ENCODE measurements around the gene ANKRD13B. TPM values are rescaled to one million over a fixed set of nuclear protein-coding genes. Genes with fewer than 3 reads are reported as not detected.
A peak's percentile ranks its signal among the peaks of the same experiment; 100 is the strongest.

ANKRD13B gene
- total RNA-seq: 1 to 10 TPM; 2.2 to 2.6 TPM
- 36.5 TPM for polyA plus RNA-seq (2013, experiment 1 of 2)
- polyA plus RNA-seq (2013, experiment 2 of 2): 28.4 TPM
- long read RNA-seq, experiment 1: 0 reads
- long read RNA-seq, experiment 2: 0 reads
- long read RNA-seq, experiment 3, partial matches to known transcripts: 2 of 3 reads
- long read RNA-seq, experiment 3, other reads (novel, unspliced or antisense): 1 of 3 reads
- long read RNA-seq, experiment 4: 0 reads

GRCh38 chr17:29592850-29593551, at the start of gene ANKRD13B:
ANKRD13B (plus strand) TSS chr17:29593132; CDS start chr17:29593622, 490 bp downstream.
- Mint-ChIP-seq H3K4me3 (peak within 1 kb of the TSS; percentile 74), H3K36me3 (ENCODE audit: low read depth) (no peaks in the 10 kb centered on the region), H3K27ac (peak within 1 kb of the TSS; percentile 41), H3K27me3 (ENCODE audit: insufficient read depth) (peaks cover 46% of the 10 kb centered on the region), H3K9me3 (no peaks in the 10 kb centered on the region), H3K4me1 (peaks cover 21% of the 10 kb centered on the region)
- WGBS, 2 experiments (ENCODE audit: insufficient coverage in 1 of 2, insufficient read length in 1 of 2): 1% methylated on average over 95 of the region's 96 CpGs; no CpG with 5 or more reads in 1 of the 2 experiments
- Histone ChIP-seq H3K27ac (ENCODE audit: low read depth, low read length) (peak within 1 kb of the TSS; percentile 59), H3K27me3 (ENCODE audit: control insufficient read depth, insufficient read depth, low read length, poor library complexity, severe bottlenecking) (peaks cover 29% of the 10 kb centered on the region), H3K9me3 (ENCODE audit: control insufficient read depth, low read length) (no peaks in the 10 kb centered on the region), H3K4me1 (ENCODE audit: control insufficient read depth, insufficient read depth, low read length) (peaks cover 6% of the 10 kb centered on the region), H3K36me3 (ENCODE audit: control insufficient read depth, insufficient read depth, low read length) (no peaks in the 10 kb centered on the region), H3K9ac (ENCODE audit: extremely low read depth, low read length, poor library complexity, severe bottlenecking) (no peak within 1 kb of the TSS), H3K4me3 (ENCODE audit: low read length) (peak within 1 kb of the TSS; percentile 69)
- DNase-seq: peak; percentile 85
- no peak for TF ChIP-seq CTCF (conservative IDR thresholded peaks at IDR 0.05)

- H3K27ac ChIP-seq (ENCODE audit: low read depth, low read length): no peak overlapping the region
- H3K9ac ChIP-seq (ENCODE audit: extremely low read depth, low read length, poor library complexity, severe bottlenecking): no peak overlapping the region
- H3K4me3 Mint-ChIP-seq: no peak overlapping the region
- H3K27me3 Mint-ChIP-seq (ENCODE audit: insufficient read depth): no peaks in the 10 kb centered on the region
- no peak for TF ChIP-seq CTCF (conservative IDR thresholded peaks at IDR 0.05)
- no peaks in the 10 kb centered on the region for H3K9me3 ChIP-seq (ENCODE audit: control insufficient read depth, low read length)
- H3K36me3 Mint-ChIP-seq (ENCODE audit: low read depth): peaks cover 43% of the 10 kb centered on the region
- H3K9me3 Mint-ChIP-seq: no peaks in the 10 kb centered on the region
- WGBS, 2 experiments (ENCODE audit: insufficient coverage in 1 of 2, insufficient read length in 1 of 2): 89 to 95% methylated on average over 3 to 4 of the region's 4 CpGs
- H3K4me1 ChIP-seq (ENCODE audit: control insufficient read depth, insufficient read depth, low read length): no peaks in the 10 kb centered on the region
- H3K4me3 ChIP-seq (ENCODE audit: low read length): no peak overlapping the region
- peaks cover 4% of the 10 kb centered on the region for H3K4me1 Mint-ChIP-seq
- no peak overlapping the region for H3K27ac Mint-ChIP-seq
- no peaks in the 10 kb centered on the region for H3K27me3 ChIP-seq (ENCODE audit: control insufficient read depth, insufficient read depth, low read length, poor library complexity, severe bottlenecking)
- DNase-seq: no peak
- peaks cover 80% of the 10 kb centered on the region for H3K36me3 ChIP-seq (ENCODE audit: control insufficient read depth, insufficient read depth, low read length)
Observed at GRCh38 chr17:29544066-29544465, 48.9 kb upstream of the ANKRD13B start.

- Mint-ChIP-seq H3K27me3 (ENCODE audit: insufficient read depth) (no peaks in the 10 kb centered on the region), H3K27ac (no peak overlapping the region), H3K4me3 (no peak overlapping the region), H3K4me1 (peaks cover 5% of the 10 kb centered on the region), H3K9me3 (no peaks in the 10 kb centered on the region), H3K36me3 (ENCODE audit: low read depth) (peaks cover 33% of the 10 kb centered on the region)
- H3K4me3 ChIP-seq (ENCODE audit: low read length): no peak overlapping the region
- no peak overlapping the region for H3K9ac ChIP-seq (ENCODE audit: extremely low read depth, low read length, poor library complexity, severe bottlenecking)
- no peak overlapping the region for H3K27ac ChIP-seq (ENCODE audit: low read depth, low read length)
- no peak for DNase-seq
- no peaks in the 10 kb centered on the region for H3K27me3 ChIP-seq (ENCODE audit: control insufficient read depth, insufficient read depth, low read length, poor library complexity, severe bottlenecking)
- H3K9me3 ChIP-seq (ENCODE audit: control insufficient read depth, low read length): no peaks in the 10 kb centered on the region
- H3K36me3 ChIP-seq (ENCODE audit: control insufficient read depth, insufficient read depth, low read length): peaks cover 66% of the 10 kb centered on the region
- no peaks in the 10 kb centered on the region for H3K4me1 ChIP-seq (ENCODE audit: control insufficient read depth, insufficient read depth, low read length)
- TF ChIP-seq CTCF (conservative IDR thresholded peaks at IDR 0.05): no peak
- WGBS, 2 experiments (ENCODE audit: insufficient coverage in 1 of 2, insufficient read length in 1 of 2): 90% methylated on average over 1 of the region's 1 CpG; no CpG with 5 or more reads in 1 of the 2 experiments
Observed at GRCh38 chr17:29546085-29546484, 46.8 kb upstream of the ANKRD13B start.

Data from endodermal cell (in vitro differentiated cells).